Measurements from ENCODE around the gene SAPCD2. TPM values are rescaled to one million over a fixed set of nuclear protein-coding genes. Genes with fewer than 3 reads are reported as not detected.

The SAPCD2 gene
- total and polyA plus RNA-seq, 2 of the 4 experiments (the other 2 are of a cell fraction) = 3.4 to 4.9 TPM

DNA sequence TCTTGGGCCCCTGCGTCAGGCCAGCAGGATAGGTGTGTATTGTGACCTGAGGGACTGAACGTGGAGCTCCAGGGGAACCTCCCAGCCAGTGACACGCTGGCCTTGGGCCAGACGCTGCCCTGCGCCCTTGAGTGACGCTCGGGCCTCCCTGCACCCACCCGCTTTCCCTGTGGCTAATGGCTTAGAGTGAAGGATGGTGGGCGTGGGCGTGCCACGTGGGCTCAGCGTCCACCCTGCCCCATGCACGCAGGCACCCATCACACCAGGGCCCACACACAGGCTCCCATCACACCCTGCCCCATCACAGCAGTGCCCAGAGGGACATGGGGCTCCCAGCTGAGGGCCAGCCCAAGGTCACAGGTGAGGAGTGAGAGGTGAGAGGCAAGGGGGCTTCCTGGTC, 33.3 kb downstream of the SAPCD2 start:
- Histone ChIP-seq H2AFZ (replicated peaks; ENCODE audit: low read length, poor library complexity) (no peak overlapping the region), H4K8ac (ENCODE audit: low read depth in 2 of 2, low read length in 2 of 2) (no peak overlapping the region), H4K5ac (ENCODE audit: low read depth, low read length) (no peak overlapping the region), H3K9me1 (ENCODE audit: insufficient read depth, low read length) (no peaks in the 10 kb centered on the region), H2AK5ac (ENCODE audit: low read depth, low read length) (no peak overlapping the region), H3K27me3 (ENCODE audit: control insufficient read depth, insufficient read depth, low read length) (peaks cover 2% of the 10 kb centered on the region; the same call in 1 of the 2 replicates), H3K23ac (ENCODE audit: low read depth, low read length) (no peak overlapping the region), H3K4me3 (ENCODE audit: insufficient read depth, low read depth, low read length) (no peak overlapping the region), H4K20me1 (ENCODE audit: insufficient read depth, low read length) (peaks cover 7% of the 10 kb centered on the region; the same call in 1 of the 2 replicates), H2BK20ac (ENCODE audit: low read depth, low read length) (no peak overlapping the region), H4K91ac (ENCODE audit: insufficient read depth, low read depth, low read length) (no peak overlapping the region), H3K4ac (ENCODE audit: low read depth, low read length) (no peak overlapping the region), H3K56ac (ENCODE audit: extremely low read depth, insufficient read depth, low read length) (no peak overlapping the region), H2BK5ac (ENCODE audit: low read depth, low read length, poor library complexity, severe bottlenecking) (no peak overlapping the region), H3K27ac (ENCODE audit: insufficient read depth, low read length) (no peak overlapping the region), H2BK120ac (ENCODE audit: low read depth, low read length) (no peak overlapping the region), H2AK9ac (replicated peaks; ENCODE audit: low read depth, low read length, poor library complexity) (no peak overlapping the region), H3K18ac (ENCODE audit: low read depth, low read length) (no peak overlapping the region), H3K14ac (replicated peaks; ENCODE audit: low read depth, low read length) (no peak overlapping the region), H3K9me3 (ENCODE audit: control insufficient read depth, insufficient read depth, low read length) (no peaks in the 10 kb centered on the region), H3K4me1 (ENCODE audit: control insufficient read depth, insufficient read depth, low read length) (no peaks in the 10 kb centered on the region), H3K4me2 (ENCODE audit: low read depth, low read length) (no peak overlapping the region), H2BK15ac (ENCODE audit: low read depth, low read length) (no peak overlapping the region), H3K36me3 (ENCODE audit: control insufficient read depth, insufficient read depth, low read length) (peaks cover 17% of the 10 kb centered on the region), H3K79me1 (ENCODE audit: low read depth in 1 of 2, low read length in 2 of 2) (no peaks in the 10 kb centered on the region), H3K9ac (ENCODE audit: low read depth, low read length) (no peak overlapping the region)
- in situ Hi-C loops (cut with MboI; ENCODE audit: low sequenced_read_pairs) (loop anchor here (10.0 kb wide), 1 partner anchor 252 kb away; no protein-coding TSS in a partner anchor), dilution Hi-C loops (cut with HindIII; ENCODE audit: low sequenced_read_pairs, unreplicated experiment) (no loop called here), intact Hi-C loops (cut with micrococcal nuclease) (no loop called here)
- ChIA-PET CTCF (interaction anchor here (0.6 to 3.1 kb wide), 2 partner anchors 89 to 202 kb away, joined by 3 to 27 read pairs; no protein-coding TSS in a partner anchor), POLR2A (ENCODE audit: unreplicated experiment) (no interaction called here)
- 100% methylated on average over 1 of the region's 13 CpGs; no CpG with 5 or more reads in 1 of the 2 experiments for WGBS, 2 experiments (ENCODE audit: extremely low coverage in 2 of 2, insufficient read length in 1 of 2)
- TF ChIP-seq, protein P1, sequence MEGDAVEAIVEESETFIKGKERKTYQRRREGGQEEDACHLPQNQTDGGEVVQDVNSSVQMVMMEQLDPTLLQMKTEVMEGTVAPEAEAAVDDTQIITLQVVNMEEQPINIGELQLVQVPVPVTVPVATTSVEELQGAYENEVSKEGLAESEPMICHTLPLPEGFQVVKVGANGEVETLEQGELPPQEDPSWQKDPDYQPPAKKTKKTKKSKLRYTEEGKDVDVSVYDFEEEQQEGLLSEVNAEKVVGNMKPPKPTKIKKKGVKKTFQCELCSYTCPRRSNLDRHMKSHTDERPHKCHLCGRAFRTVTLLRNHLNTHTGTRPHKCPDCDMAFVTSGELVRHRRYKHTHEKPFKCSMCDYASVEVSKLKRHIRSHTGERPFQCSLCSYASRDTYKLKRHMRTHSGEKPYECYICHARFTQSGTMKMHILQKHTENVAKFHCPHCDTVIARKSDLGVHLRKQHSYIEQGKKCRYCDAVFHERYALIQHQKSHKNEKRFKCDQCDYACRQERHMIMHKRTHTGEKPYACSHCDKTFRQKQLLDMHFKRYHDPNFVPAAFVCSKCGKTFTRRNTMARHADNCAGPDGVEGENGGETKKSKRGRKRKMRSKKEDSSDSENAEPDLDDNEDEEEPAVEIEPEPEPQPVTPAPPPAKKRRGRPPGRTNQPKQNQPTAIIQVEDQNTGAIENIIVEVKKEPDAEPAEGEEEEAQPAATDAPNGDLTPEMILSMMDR (conservative IDR thresholded peaks at IDR 0.05; ENCODE audit: low read depth, low read length) = no peak
- TF ChIP-seq, protein P2, sequence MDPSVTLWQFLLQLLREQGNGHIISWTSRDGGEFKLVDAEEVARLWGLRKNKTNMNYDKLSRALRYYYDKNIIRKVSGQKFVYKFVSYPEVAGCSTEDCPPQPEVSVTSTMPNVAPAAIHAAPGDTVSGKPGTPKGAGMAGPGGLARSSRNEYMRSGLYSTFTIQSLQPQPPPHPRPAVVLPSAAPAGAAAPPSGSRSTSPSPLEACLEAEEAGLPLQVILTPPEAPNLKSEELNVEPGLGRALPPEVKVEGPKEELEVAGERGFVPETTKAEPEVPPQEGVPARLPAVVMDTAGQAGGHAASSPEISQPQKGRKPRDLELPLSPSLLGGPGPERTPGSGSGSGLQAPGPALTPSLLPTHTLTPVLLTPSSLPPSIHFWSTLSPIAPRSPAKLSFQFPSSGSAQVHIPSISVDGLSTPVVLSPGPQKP (IDR thresholded peaks at IDR 0.05; ENCODE audit: borderline replicate concordance, low read depth, low read length) = no peak
- TF ChIP-seq RCOR1 (IDR thresholded peaks at IDR 0.05; ENCODE audit: insufficient replicate concordance, low read length) (no peak), MAZ (IDR thresholded peaks at IDR 0.05; ENCODE audit: borderline replicate concordance, low read depth, low read length) (no peak), BHLHE40 (IDR thresholded peaks at IDR 0.05; ENCODE audit: low read depth, low read length) (no peak), CEBPB (IDR thresholded peaks at IDR 0.05; ENCODE audit: low read depth, low read length) (no peak), FOS (IDR thresholded peaks at IDR 0.05; ENCODE audit: low read depth, low read length) (no peak)
- BruUV-seq (replicated peaks) = no TSS peak
- no peak for DNase-seq
- no peak for ATAC-seq (ENCODE audit: low read depth)
